Erythroblast (primary cell): ENCODE measurements around the gene RNASE9.
"Not testable (repeated sequence)": the region's sequence is repeated elsewhere in the genome, so short reads cannot be mapped to it uniquely, and the experiment has no call there.

Source experiments
- GATA1 ChIP-seq: IDR thresholded peaks from 2 replicates; pipeline ENCODE4 v1.6.1; 2011; ENCODE audit warnings: low read depth, mild to moderate bottlenecking, control low read depth, low read length, moderate library complexity
- POLR2A ChIP-seq: IDR thresholded peaks from 2 replicates; pipeline ENCODE4 v1.6.1; 2011; ENCODE audit warnings: mild to moderate bottlenecking, low read length

DNA sequence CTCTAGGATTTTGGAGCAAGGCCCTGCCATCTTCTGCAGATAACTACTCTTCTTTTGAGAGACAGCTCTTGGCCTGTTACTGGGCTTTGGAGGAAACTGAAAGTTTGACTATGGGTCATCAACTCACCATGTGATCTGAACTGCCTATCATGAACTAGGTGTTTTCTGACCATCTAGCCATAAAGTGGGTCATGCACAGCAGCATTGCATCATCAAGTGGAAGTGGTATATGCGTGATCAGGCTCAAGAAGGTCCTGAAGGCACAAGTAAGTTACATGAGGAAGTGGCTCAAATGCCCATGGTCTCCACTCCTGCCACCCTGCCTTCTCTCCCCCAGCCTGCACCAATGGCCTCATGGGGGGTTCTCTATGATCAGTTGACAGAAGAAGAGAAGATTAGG, 9.9 kb upstream of the RNASE9 start:
- not testable (repeated sequence) for TF ChIP-seq POLR2A, GATA1
